Liver (tissue), 9 donors: ENCODE data around the gene LGALS8. TPM values are rescaled to one million over a fixed set of nuclear protein-coding genes. Genes with fewer than 3 reads are reported as not detected.

Experiments used
- DNase-seq: peaks from one replicate; pipeline ENCODE4 v3.0.0-alpha.2; 2017; ENCODE audit warnings: low spot score
- H3K27ac ChIP-seq, 2 donors: one replicate each; pipeline ENCODE4 v1.7.0; 2013; ENCODE audit warnings: inconsistent platforms in 2 of 2, low read length in 2 of 2, control low read depth in 1 of 2, low read depth in 1 of 2, mild to moderate bottlenecking in 1 of 2
- H3K27me3 ChIP-seq, 4 donors: one replicate each; pipeline versions ENCODE4 v1.6.1 to v1.7.0; 2013; ENCODE audit warnings: low read length in 3 of 4, inconsistent platforms in 1 of 4, mild to moderate bottlenecking in 1 of 4, moderate library complexity in 1 of 4; ENCODE audit not compliant: control insufficient read depth in 4 of 4, insufficient read depth in 4 of 4
- H3K36me3 ChIP-seq, 4 donors: one replicate each; pipeline versions ENCODE4 v1.6.1 to v1.7.0; 2013; ENCODE audit warnings: low read length in 3 of 4, mild to moderate bottlenecking in 3 of 4, low read depth in 1 of 4, moderate library complexity in 1 of 4; ENCODE audit not compliant: control insufficient read depth in 4 of 4, insufficient read depth in 3 of 4
- H3K4me1 ChIP-seq, 4 donors: one replicate each; pipeline versions ENCODE4 v1.6.1 to v1.7.0; 2013; ENCODE audit warnings: low read length in 3 of 4, mild to moderate bottlenecking in 3 of 4, moderate library complexity in 1 of 4; ENCODE audit not compliant: control insufficient read depth in 4 of 4, insufficient read depth in 4 of 4
- H3K4me3 ChIP-seq, 3 donors: one replicate each; pipeline versions ENCODE4 v1.6.1 to v1.7.0; 2013; ENCODE audit warnings: low read length in 3 of 3, control low read depth in 1 of 3, low read depth in 1 of 3, mild to moderate bottlenecking in 1 of 3
- H3K9ac ChIP-seq, 2 donors: one replicate each; pipeline ENCODE4 v1.7.0; 2013; ENCODE audit warnings: low read length in 2 of 2, mild to moderate bottlenecking in 2 of 2, moderate library complexity in 2 of 2, control low read depth in 1 of 2, low read depth in 1 of 2
- H3K9me3 ChIP-seq, 4 donors: one replicate each; pipeline versions ENCODE4 v1.6.1 to v1.7.0; 2013; ENCODE audit warnings: low read length in 3 of 4; ENCODE audit not compliant: control insufficient read depth in 4 of 4
- ATF3 ChIP-seq: IDR thresholded peaks from 2 replicates; pipeline ENCODE4 v1.6.1; 2016; ENCODE audit warnings: antibody characterized with exemption
- CTCF ChIP-seq: fragments of 150-350 bp; IDR thresholded peaks from 2 replicates; pipeline ENCODE4 v1.5.1; 2017; ENCODE audit warnings: improper control_type of control experiment, low read depth, low read length; ENCODE audit not compliant: missing input control
- EGR1 ChIP-seq, 2 donors: IDR thresholded peaks; 2 replicates each; pipeline ENCODE4 v1.6.1; 2016 to 2018; ENCODE audit warnings: antibody characterized with exemption in 2 of 2, low read depth in 2 of 2
- FOXA1 ChIP-seq: IDR thresholded peaks from 2 replicates; pipeline ENCODE4 v1.6.1; 2016; ENCODE audit warnings: antibody characterized with exemption
- FOXA2 ChIP-seq: IDR thresholded peaks from 2 replicates; pipeline ENCODE4 v1.6.1; 2016; ENCODE audit warnings: antibody characterized with exemption
- GABPA ChIP-seq, 2 donors: IDR thresholded peaks in 1 of 2; conservative IDR thresholded peaks in 1 of 2; 2 replicates each; pipeline ENCODE4 v1.6.1; 2016; ENCODE audit warnings: antibody characterized with exemption in 2 of 2, mild to moderate bottlenecking in 1 of 2, moderate library complexity in 1 of 2
- HNF4A ChIP-seq, 2 donors: conservative IDR thresholded peaks; 2 replicates each; pipeline ENCODE4 v1.6.1; 2016; ENCODE audit warnings: antibody characterized with exemption in 2 of 2, mild to moderate bottlenecking in 2 of 2
- HNF4G ChIP-seq: IDR thresholded peaks from 2 replicates; pipeline ENCODE4 v1.6.1; 2016; ENCODE audit warnings: antibody characterized with exemption
- JUND ChIP-seq, 2 donors: IDR thresholded peaks; 2 replicates each; pipeline ENCODE4 v1.6.1; 2016; ENCODE audit warnings: antibody characterized with exemption in 2 of 2
- MAX ChIP-seq: IDR thresholded peaks from 2 replicates; pipeline ENCODE4 v1.6.1; 2016; ENCODE audit warnings: antibody characterized with exemption
- NR2F2 ChIP-seq: IDR thresholded peaks from 2 replicates; pipeline ENCODE4 v1.6.1; 2016; ENCODE audit warnings: antibody characterized with exemption
- RAD21 ChIP-seq, 2 donors: IDR thresholded peaks; 2 replicates each; pipeline ENCODE4 v1.6.1; 2016; ENCODE audit warnings: antibody characterized with exemption in 2 of 2, mild to moderate bottlenecking in 2 of 2
- REST ChIP-seq: IDR thresholded peaks from 2 replicates; pipeline ENCODE4 v1.6.1; 2016; ENCODE audit warnings: antibody characterized with exemption, mild to moderate bottlenecking
- RXRA ChIP-seq, 2 donors: IDR thresholded peaks; 2 replicates each; pipeline ENCODE4 v1.6.1; 2017 to 2018; ENCODE audit warnings: antibody characterized with exemption in 2 of 2, mild to moderate bottlenecking in 1 of 2
- SP1 ChIP-seq: IDR thresholded peaks from 2 replicates; pipeline ENCODE4 v1.6.1; 2018; ENCODE audit warnings: antibody characterized with exemption, mild to moderate bottlenecking
- TAF1 ChIP-seq: conservative IDR thresholded peaks from 2 replicates; pipeline ENCODE4 v1.6.1; 2016; ENCODE audit warnings: antibody characterized with exemption, mild to moderate bottlenecking
- YY1 ChIP-seq: IDR thresholded peaks from 2 replicates; pipeline ENCODE4 v1.6.1; 2016; ENCODE audit warnings: antibody characterized with exemption, mild to moderate bottlenecking
- ZBTB33 ChIP-seq: IDR thresholded peaks from 2 replicates; pipeline ENCODE4 v1.6.1; 2016; ENCODE audit warnings: antibody characterized with exemption
- WGBS: extraction: QIAGEN DNeasy Blood & Tissue Kit; methylation state at CpG from one replicate; pipeline ENCODE4 v1.1.7; 2013; 5-methylcytosine and 5-hydroxymethylcytosine counted together
- polyA plus RNA-seq, 2 donors: library from polyadenylated mRNA; stranded (reverse) in 1 of 2; unstranded in 1 of 2; fragments of 200-250 nt in 1 of 2; fragments of >200 nt in 1 of 2; fragmentation: Nextera tagmentation in 1 of 2; extraction: Ambion mirVana in 1 of 2; gene quantifications; one replicate each; pipeline versions ENCODE4 v1.2.1 to v1.2.3, GENCODE V29; 2013 to 2015
- total RNA-seq, 2 donors: library from RNA; depleted of rRNA; stranded (reverse); fragments of >200 nt; gene quantifications; one replicate each; pipeline ENCODE4 v1.2.3, GENCODE V29; 2014
- donor health status: healthy.
- donor health status: healthy.
- donor health status: healthy.
- donor health status: healthy.
- donor health status: healthy.

Gene LGALS8
- total and polyA plus RNA-seq, 4 donors, result 20.7 to 75.9 (median 50.4) TPM

- Histone ChIP-seq H3K4me1 (peaks cover 0 to 50% (median 44%) of the 10 kb centered on the region in 4 donors), H3K9me3 (no peaks in the 10 kb centered on the region), H3K9ac (no peak overlapping the region), H3K4me3 (no peak overlapping the region), H3K27me3 (no peaks in the 10 kb centered on the region), H3K36me3 (peaks cover 0 to 33% (median 24%) of the 10 kb centered on the region in 4 donors), H3K27ac (peak overlapping the region; percentile 2 to 4)
- TF ChIP-seq JUND (IDR thresholded peaks at IDR 0.05) (peak in 1 of 2 donors; percentile 20), REST (no peak), GABPA (IDR thresholded peaks at IDR 0.05 in 1 of 2, conservative IDR thresholded peaks at IDR 0.05 in 1 of 2) (no peak), EGR1 (IDR thresholded peaks at IDR 0.05; ENCODE audit: low read depth in 2 of 2) (no peak), TAF1 (no peak), HNF4G (no peak), RAD21 (IDR thresholded peaks at IDR 0.05) (peak in 1 of 2 donors; percentile 6), RXRA (IDR thresholded peaks at IDR 0.05) (peak; percentile 90 to 91), FOXA1 (no peak), HNF4A (conservative IDR thresholded peaks at IDR 0.05) (peak; percentile 70 to 75), YY1 (no peak), FOXA2 (no peak), SP1 (peak; percentile 70), NR2F2 (no peak), CTCF (no peak), ATF3 (no peak), ZBTB33 (no peak), MAX (no peak)
- 45% methylated on average over 6 of the region's 6 CpGs for WGBS
- DNase-seq, result no peak
Observed at GRCh38 chr1:236535662-236536161, 11.9 kb downstream of the LGALS8 start.
